Ascending aorta (tissue), 2 donors: ENCODE results near the gene OR51E2. TPM values are rescaled to one million over a fixed set of nuclear protein-coding genes. Genes with fewer than 3 reads are reported as not detected.

Experiments used
- DNase-seq, 2 donors: peaks; one replicate each; pipeline ENCODE4 v3.0.0-alpha.2; 2019; ENCODE audit warnings: low spot score in 2 of 2
- H3K27ac ChIP-seq, 2 donors: fragments of 200-600 bp; sonication (generic); one replicate each; pipeline ENCODE4 v1.5.1; 2016 to 2017; ENCODE audit warnings: mild to moderate bottlenecking in 1 of 2
- H3K27me3 ChIP-seq: fragments of 200-600 bp; sonication (generic); one replicate; pipeline ENCODE4 v1.5.1; 2017
- H3K36me3 ChIP-seq, 2 donors: fragments of 200-600 bp; sonication (generic); one replicate each; pipeline ENCODE4 v1.5.1; 2016
- H3K4me1 ChIP-seq, 2 donors: fragments of 200-600 bp; sonication (generic); one replicate each; pipeline ENCODE4 v1.5.1; 2016 to 2017; ENCODE audit warnings: mild to moderate bottlenecking in 1 of 2
- H3K4me3 ChIP-seq, 2 donors: fragments of 200-600 bp; sonication (generic); one replicate each; pipeline ENCODE4 v1.5.1; 2016 to 2017; ENCODE audit warnings: mild to moderate bottlenecking in 1 of 2
- H3K9me3 ChIP-seq, 2 donors: fragments of 200-600 bp; sonication (generic); one replicate each; pipeline ENCODE4 v1.5.1; 2016
- CTCF ChIP-seq, 3 experiments: fragments of 200-600 bp in 2 of 3; fragments of 450-650 bp in 1 of 3; sonication (generic) in 2 of 3; IDR thresholded peaks; one replicate each; pipeline ENCODE4 v1.5.1; 2016 to 2019; ENCODE audit warnings: antibody characterized with exemption in 3 of 3, mild to moderate bottlenecking in 1 of 3, moderate library complexity in 1 of 3
- intact Hi-C: fragments of 100-400 bp; cut with DNase I; formaldehyde crosslinking; loops from one replicate; pipeline ENCODE4 v1.15.1; 2023
- total RNA-seq: library from RNA; depleted of rRNA; stranded (reverse); fragments of >200 nt; gene quantifications from one replicate; pipeline ENCODE4 v1.1.0, GENCODE V29; 2016

OR51E2 gene
- total RNA-seq, 1 donor from 2014 or later, result 2.0 TPM

GRCh38 chr11:4672470-4672869 is 25.2 kb downstream of the OR51E2 start:
- no peak for DNase-seq
- intact Hi-C loops, result no loop called here
- no peak for TF ChIP-seq CTCF (IDR thresholded peaks at IDR 0.05)
- H3K27ac ChIP-seq, result no peak overlapping the region
- no peaks in the 10 kb centered on the region for H3K4me1 ChIP-seq
- H3K36me3 ChIP-seq, result no peaks in the 10 kb centered on the region
- H3K27me3 ChIP-seq, result no peaks in the 10 kb centered on the region
- H3K4me3 ChIP-seq, result no peak overlapping the region
- no peaks in the 10 kb centered on the region for H3K9me3 ChIP-seq

GRCh38 chr11:4671741-4672140 is 25.9 kb downstream of the OR51E2 start:
- no peak for TF ChIP-seq CTCF (IDR thresholded peaks at IDR 0.05)
- no peaks in the 10 kb centered on the region for H3K9me3 ChIP-seq
- H3K4me3 ChIP-seq, result no peak overlapping the region
- no peak overlapping the region for H3K27ac ChIP-seq
- no peaks in the 10 kb centered on the region for H3K4me1 ChIP-seq
- H3K27me3 ChIP-seq, result no peaks in the 10 kb centered on the region
- no peak for DNase-seq
- intact Hi-C loops, result no loop called here
- no peaks in the 10 kb centered on the region for H3K36me3 ChIP-seq

GRCh38 chr11:4665424-4665823 is 32.2 kb downstream of the OR51E2 start:
- intact Hi-C loops, result no loop called here
- DNase-seq, result no peak

GRCh38 chr11:4664786-4665185 is 32.9 kb downstream of the OR51E2 start:
- no peaks in the 10 kb centered on the region for H3K4me1 ChIP-seq
- intact Hi-C loops, result no loop called here
- DNase-seq, result no peak

More at GRCh38 chr11:4665424-4665823, 32.2 kb downstream of the OR51E2 start:
- Histone ChIP-seq H3K9me3 (no peaks in the 10 kb centered on the region), H3K36me3 (no peaks in the 10 kb centered on the region), H3K27ac (no peak overlapping the region), H3K4me1 (no peaks in the 10 kb centered on the region), H3K4me3 (no peak overlapping the region), H3K27me3 (no peaks in the 10 kb centered on the region)
- no peak for TF ChIP-seq CTCF (IDR thresholded peaks at IDR 0.05)

GRCh38 chr11:4664183-4664582 is 33.5 kb downstream of the OR51E2 start:
- no peak for DNase-seq
- H3K9me3 ChIP-seq, result no peaks in the 10 kb centered on the region
- H3K27ac ChIP-seq, result no peak overlapping the region
- H3K27me3 ChIP-seq, result no peaks in the 10 kb centered on the region
- no peak for TF ChIP-seq CTCF (IDR thresholded peaks at IDR 0.05)
- no peaks in the 10 kb centered on the region for H3K36me3 ChIP-seq
- H3K4me1 ChIP-seq, result no peaks in the 10 kb centered on the region
- intact Hi-C loops, result no loop called here
- H3K4me3 ChIP-seq, result no peak overlapping the region

More at GRCh38 chr11:4664786-4665185, 32.9 kb downstream of the OR51E2 start:
- no peak for TF ChIP-seq CTCF (IDR thresholded peaks at IDR 0.05)
- Histone ChIP-seq H3K27me3 (no peaks in the 10 kb centered on the region), H3K27ac (no peak overlapping the region), H3K36me3 (no peaks in the 10 kb centered on the region), H3K9me3 (no peaks in the 10 kb centered on the region), H3K4me3 (no peak overlapping the region)

GRCh38 chr11:4662876-4663275 is 34.8 kb downstream of the OR51E2 start:
- no peak for DNase-seq
- Histone ChIP-seq H3K4me3 (no peak overlapping the region), H3K4me1 (no peaks in the 10 kb centered on the region), H3K9me3 (no peaks in the 10 kb centered on the region), H3K27ac (no peak overlapping the region), H3K27me3 (no peaks in the 10 kb centered on the region), H3K36me3 (no peaks in the 10 kb centered on the region)
- intact Hi-C loops, result no loop called here
- TF ChIP-seq CTCF (IDR thresholded peaks at IDR 0.05), result no peak
